NCI-H1417 treated with DMSO at 0.1 percent for 48 hours (cell line): Measurements from ENCODE around the gene ARR3.
"Not testable (repeated sequence)": the region's sequence is repeated elsewhere in the genome, so short reads cannot be mapped to it uniquely, and the experiment has no call there.

Experiments
- DNase-seq: peaks from one replicate; lab custom pipeline; 2025; lab: John Stamatoyannopoulos, UW

ARR3 gene

DNA sequence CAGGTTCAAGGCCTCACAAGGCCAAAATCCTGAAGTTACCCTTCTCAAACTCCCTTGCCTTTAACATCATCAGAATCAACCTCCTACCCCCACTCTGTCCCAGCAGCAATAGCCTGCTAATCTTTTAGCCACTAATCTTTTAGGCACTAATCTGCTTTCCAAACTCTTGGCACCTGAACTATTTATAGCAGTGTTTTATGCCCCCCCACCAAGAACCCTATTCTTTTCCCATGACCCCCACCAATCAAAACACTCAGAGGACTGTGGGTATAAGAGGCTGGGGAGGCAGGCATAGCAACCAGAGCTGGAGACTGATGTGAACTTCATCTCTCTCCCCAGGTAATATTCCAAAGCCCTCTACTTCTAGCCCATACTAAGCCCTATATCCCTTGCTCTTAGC lies at the start of gene ARR3:
TSS of gene ARR3 (plus strand) at position 301 of the 400 bp plus-strand sequence. CDS start 1,052 bp downstream, outside the sequence.
- DNase-seq, result no peak

- DNase-seq, result no peak
Measured at GRCh38 chrX:70219938-70220764, 48.0 kb upstream of the ARR3 start.

DNA sequence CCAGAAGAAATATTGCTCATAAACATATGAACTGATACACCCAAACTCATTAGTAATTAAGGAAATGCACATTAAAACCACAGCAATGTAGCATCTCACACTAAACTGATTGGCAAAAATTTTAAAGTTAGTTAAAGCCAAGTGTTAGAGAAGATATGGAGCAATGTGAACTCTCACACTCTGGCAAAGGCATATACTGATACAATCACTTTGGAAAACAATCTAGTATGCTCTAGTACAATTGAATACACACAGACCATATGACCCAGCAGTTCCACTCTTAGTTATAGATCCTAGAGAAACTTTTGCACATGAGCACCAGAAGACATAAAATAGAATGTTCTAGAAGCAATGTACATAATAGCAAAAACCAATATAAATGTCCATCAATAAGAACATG lies 42.1 kb upstream of the ARR3 start:
- no peak for DNase-seq

DNA sequence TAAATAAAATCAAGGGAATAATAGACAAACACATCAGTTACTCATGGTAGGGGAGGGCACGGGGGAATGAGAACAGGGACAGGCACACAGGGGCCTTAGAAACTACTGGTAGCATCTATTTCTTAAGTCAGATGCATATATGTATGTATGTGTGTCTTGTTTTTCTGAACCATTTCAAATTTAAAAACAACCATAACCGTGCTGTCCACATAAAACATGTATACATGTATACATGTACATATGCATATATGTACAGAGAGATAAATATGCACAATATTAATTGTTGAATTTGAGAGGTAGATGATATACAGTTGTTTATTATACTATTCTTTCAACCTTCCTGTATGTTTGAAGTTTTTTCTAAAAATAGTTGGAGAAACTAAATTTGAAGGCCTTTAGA lies 41.4 kb upstream of the ARR3 start:
- no peak for DNase-seq

- DNase-seq, result no peak
Measured at GRCh38 chrX:70231666-70232065, 36.5 kb upstream of the ARR3 start.

DNA sequence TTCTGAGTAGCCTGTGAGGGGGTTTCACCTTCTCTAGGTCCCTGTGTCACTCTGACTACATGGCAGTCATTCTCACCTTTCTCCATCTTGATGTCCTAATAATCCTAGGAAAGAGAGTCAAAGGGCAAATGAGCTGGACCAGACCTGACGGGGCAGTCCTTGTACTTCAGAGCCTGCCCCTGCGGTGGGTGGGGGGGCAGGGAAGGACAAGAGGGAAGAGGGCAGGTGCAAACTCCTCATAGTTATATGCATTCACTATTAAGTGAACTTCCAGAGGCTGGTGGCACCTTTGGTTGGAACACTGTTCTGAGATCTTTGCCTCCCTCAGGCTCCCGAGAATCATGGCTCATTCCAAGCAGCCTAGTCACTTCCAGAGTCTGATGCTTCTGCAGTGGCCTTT lies 33.8 kb upstream of the ARR3 start, which contains the start of gene AWAT1:
TSS of gene AWAT1 (plus strand) at position 301 of the 400 bp plus-strand sequence. CDS start at position 342, 41 bp downstream.
- DNase-seq, result no peak

GRCh38 chrX:70240751-70241150 lies 27.4 kb upstream of the ARR3 start:
- DNase-seq, result no peak

- no peak for DNase-seq
Measured at GRCh38 chrX:70241501-70241900, 26.6 kb upstream of the ARR3 start.

DNA sequence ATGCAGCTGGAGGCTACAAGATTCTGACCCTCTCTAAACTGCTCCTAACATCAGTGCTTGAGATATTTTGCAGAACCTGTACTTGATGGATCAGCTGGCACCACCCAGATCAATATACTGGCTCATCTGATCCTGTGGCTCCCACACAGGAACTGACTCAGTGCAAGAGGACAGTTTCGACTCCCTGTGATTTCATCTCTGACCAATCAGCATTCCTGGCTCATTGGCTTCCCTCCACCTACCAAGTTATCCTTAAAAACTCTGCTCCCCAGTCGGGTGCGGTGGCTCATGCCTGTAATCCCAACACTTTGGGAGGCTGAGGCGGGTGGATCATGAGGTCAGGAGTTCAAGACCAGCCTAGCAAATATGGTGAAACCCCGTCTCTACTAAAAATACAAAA lies 24.5 kb upstream of the ARR3 start:
- not testable (repeated sequence) for DNase-seq

DNA sequence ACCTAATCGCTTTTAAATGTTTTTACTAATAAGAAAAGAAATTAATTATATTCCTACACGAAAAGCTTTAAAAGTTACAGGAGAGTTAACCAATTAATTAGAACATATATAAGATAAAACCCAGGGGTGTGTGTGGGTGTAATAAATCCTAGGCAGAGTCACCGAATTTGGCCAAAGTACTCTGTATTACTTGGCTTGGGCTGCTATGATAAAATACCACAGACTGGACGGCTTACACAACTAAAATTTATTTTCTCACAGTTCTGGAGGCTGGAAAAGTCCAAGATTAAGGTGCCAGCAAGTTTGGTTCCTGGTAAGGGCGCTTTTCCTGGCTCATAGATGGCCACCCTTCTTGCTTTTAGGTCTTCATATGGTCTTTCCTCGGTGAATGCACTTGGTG lies 23.3 kb upstream of the ARR3 start:
- DNase-seq, result no peak

DNA sequence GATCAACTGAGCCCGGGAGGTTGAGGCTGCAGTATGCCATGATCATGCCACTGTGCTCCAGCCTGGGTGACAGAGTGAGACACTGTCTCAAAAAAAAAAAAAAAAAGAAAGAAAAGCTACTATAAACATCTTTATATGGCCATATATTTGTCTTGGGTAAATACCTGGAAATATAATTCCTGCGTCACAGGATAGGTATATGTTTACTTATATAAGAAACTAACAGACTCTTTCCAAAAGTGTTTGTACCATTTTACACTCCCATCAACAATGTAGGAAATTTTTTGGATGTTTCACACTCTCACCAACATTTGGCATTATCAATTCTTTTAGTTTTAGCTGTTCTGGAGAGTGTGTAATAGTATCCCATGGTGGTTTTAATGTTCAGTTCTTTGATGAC lies 20.9 kb upstream of the ARR3 start:
- DNase-seq, result no peak

GRCh38 chrX:70252491-70252890 lies 15.6 kb upstream of the ARR3 start:
- DNase-seq, result no peak

DNA sequence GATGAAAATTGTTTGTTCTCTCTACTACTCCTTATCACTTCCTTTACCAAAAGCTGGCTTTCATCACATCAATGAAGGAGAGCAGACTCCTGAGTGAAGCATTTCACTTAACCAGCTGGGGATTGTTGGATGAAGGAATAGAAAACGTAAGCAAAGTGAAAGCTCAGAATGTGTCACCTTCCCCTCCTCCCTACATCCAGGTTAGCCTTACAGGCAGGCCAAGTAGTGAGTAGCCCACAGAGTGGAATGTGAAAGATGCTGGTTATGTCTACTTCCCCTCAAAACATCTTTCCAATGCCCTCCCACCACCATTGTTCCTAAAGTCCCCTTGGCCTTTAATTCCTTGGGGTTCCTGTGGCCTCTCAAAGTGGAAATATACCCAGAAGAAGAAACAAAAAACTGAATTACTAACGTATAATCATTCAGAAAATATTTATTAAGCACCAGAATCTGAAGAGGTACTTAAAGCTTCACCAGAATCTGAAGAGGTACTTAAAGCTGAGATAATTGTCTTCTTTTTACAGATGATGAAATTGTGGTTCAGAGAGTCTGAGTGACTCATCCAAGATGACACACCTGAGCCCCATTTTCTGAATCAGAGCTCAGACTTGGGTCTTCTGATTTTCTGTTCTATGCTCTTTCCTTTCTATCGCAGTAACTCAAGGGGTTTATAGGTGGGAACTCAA lies 14.6 kb upstream of the ARR3 start:
- DNase-seq, result no peak

- no peak for DNase-seq
Measured at GRCh38 chrX:70254063-70254400, 14.1 kb upstream of the ARR3 start.

- DNase-seq, result no peak
Measured at GRCh38 chrX:70254909-70255308, 13.2 kb upstream of the ARR3 start.

DNA sequence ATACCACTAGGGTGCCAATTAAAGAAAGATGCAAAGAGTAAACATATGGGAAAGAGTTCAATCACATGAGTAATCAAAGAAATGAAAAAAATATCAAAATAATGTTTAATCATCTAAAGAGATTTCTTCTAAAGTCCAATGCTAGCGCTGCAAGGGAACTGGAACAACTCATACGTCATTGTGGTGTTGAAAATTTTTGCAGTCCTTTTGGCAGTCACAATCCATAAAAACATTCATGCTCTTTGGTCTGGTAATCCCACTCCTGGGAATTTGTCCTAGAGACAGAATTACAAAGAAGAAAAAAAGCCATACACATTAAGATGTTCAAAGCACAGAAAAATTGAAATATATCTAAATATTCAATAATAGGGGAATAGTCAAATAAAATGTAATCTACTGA lies 12.7 kb upstream of the ARR3 start:
- DNase-seq, result no peak

DNA sequence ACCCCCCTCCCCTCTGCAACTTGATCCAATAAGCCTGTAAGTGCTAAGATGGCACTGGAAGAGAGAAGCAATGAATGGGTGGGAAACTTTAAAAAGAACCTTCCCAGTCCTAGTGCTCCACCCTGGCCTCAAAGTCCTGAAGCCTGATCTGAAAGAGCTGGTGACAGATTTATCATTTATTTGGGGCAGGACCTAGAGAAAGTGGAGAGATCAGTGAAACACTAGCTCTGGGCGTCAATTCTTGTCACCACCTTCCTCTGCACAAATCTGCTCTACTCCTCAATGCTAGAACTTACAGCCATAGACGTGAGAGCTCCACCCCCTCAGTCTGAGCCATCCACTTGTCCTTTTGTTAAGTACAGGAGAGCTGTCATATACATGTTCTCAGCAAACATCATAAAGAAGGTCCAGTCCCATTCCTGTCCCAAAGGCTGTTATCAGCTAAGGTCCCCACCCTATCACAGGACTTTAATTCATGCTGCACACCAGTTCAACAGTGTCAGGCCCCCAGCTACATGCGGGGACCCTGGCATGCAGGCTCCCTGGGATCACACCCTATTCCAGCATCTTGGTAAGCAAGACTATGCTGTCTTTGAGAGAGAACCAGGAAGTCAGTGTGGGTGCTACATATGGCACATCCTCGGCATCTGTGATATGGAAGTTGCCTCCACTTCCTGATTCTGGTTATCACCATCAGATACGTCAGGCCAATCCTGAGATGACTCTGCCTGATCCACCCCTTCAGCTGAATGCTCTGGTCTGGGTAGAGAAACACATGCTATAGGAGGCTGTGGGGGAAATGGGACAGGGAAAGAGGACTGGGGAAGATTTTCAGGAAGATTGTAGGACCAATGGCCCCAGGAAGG lies 10.5 kb upstream of the ARR3 start:
- no peak for DNase-seq

DNA sequence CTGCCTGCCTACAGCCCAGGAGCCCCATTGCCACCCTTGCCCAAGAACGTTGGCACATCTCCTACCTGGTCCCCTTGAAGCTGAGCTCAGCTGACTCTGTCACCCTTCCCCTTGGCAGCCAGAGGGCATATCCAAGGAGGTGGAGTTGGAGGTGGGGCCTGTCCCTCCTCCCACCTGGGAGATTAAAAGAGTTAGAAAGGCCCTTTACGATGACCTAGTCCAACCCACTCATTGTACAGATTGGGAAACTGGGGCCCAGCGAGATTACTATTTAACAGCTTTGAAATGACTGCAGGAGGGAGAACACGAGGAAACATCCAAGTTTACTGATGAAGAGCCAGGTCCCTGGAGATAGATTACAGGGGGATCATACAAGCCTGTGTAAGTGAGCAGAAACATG lies 8.0 kb upstream of the ARR3 start, which contains the start of gene P2RY4:
TSS of gene P2RY4 (minus strand) at position 101 of the 400 bp plus-strand sequence. CDS start 580 bp downstream, outside the sequence.
- no peak for DNase-seq

DNA sequence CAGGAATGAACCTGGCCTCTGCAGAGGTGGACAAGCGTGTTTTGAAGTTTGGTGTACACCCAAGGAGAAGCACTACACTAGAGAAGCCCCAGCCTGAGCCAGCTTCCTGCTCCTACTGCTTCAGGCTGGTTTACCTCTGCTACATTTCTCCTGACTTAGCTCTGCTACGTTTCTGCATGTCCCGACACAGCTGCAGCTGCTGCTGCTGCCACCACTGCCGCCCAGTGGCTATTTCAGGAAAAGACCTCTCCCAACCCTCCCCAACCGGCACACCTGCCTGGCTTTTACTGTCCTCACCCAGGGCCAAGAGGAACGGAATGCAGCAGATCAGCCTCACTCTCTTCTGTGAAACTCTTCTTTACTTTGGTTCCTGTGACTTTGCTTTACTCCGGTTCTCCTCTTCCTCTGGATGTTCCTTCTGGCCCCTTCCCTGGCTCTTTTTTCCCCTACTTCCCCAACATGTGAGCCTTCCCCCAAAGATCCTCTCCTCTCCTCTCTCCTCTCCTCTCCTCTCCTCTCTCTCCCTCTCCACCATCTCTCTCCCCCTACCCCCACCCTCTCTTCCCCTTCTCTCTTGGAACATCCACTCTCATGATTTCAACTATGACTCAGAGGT lies 5.1 kb upstream of the ARR3 start:
- no peak for DNase-seq

DNA sequence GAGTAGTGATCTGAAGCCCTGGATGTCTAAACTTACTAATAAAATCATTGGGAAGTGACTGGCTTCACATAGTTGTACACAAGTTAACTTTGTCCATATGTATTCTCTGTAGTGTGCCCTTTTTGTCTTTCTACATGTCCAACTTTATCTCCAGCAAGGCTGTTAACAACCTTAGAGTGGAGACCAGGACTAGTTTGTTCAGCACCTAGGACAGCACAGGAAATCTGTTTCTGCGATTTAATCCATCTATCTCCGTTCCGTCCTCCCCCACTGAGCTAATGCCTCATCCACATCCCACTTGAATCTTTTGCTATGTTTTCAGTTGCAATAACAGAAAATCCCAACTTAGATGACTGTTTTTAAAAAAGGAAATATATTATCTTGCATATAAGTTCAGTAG lies 3.4 kb upstream of the ARR3 start:
- DNase-seq, result no peak

DNA sequence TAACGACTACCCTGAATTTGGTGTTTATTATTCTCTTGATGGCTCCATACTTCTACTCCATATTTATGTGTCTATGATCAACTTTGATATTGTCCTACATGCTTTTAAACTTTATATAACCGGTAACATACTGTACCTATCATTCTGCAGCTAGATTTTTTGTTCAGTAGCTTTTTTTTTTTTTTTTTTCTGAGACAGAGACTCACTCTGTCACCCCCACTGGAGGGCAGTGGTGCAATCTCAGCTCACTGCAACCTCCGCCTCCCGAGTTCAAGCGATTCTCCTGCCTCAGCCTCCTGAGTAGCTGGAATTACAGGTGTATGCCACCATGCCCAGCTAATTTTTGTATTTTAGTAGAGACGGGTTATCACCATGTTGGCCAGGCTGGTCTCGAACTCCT lies 5.9 kb downstream of the ARR3 start:
- not testable (repeated sequence) for DNase-seq

DNA sequence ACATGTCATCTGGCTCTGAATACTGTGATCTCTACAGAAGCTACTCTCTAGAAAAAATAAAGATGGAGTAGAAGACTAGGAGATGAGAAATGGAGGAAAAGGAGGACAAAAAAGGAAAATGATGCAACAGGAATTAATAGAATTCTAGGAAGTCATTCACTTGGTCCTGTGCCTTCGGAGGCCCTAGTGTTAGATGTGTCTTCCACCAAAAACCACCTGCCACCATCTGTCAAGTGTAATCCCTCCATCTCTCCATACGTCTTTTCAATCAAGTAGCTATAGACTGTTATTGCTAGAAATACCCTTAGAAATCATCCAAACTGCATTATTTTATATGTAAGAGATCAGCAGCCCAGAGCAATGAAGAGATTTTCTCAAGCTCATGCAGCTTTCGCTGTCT lies 10.9 kb downstream of the ARR3 start:
- no peak for DNase-seq
